SK-N-SH treated with all-trans-retinoic acid at 6 μM for 48 hours (cell line): Measurements from ENCODE around the gene ANGPT4.
A peak's percentile ranks its signal among the peaks of the same experiment; 100 is the strongest.

Experiments used
- ATAC-seq: fragments of 200-7000 bp; cut with Tn5 transposase; 3 replicates; pipeline ENCODE4 v1.9.1; 2020; ENCODE audit warnings: mild to moderate bottlenecking, moderate library complexity
- ARNTL ChIP-seq: fragments of 450-650 bp; formaldehyde crosslinking; IDR thresholded peaks from 2 replicates; pipeline ENCODE4 v1.5.0; 2020; ENCODE audit warnings: low read depth, mild to moderate bottlenecking, moderate library complexity, borderline replicate concordance
- CREB5 ChIP-seq: fragments of 250-450 bp; sonication (Bioruptor Pico); IDR thresholded peaks from 2 replicates; pipeline ENCODE4 v1.5.1; 2020; ENCODE audit warnings: low read depth, mild to moderate bottlenecking, moderate library complexity
- CSDC2 ChIP-seq: fragments of 250-450 bp; sonication (Bioruptor Pico); IDR thresholded peaks from 2 replicates; pipeline ENCODE4 v1.5.0; 2020; ENCODE audit warnings: mild to moderate bottlenecking, moderate library complexity
- CSRNP3 ChIP-seq: fragments of 250-450 bp; sonication (Bioruptor Pico); IDR thresholded peaks from 2 replicates; pipeline ENCODE4 v1.5.1; 2021; ENCODE audit warnings: mild to moderate bottlenecking, moderate library complexity
- ESRRG ChIP-seq: fragments of 250-450 bp; sonication (Bioruptor Pico); IDR thresholded peaks from 2 replicates; pipeline ENCODE4 v1.6.1; 2021; ENCODE audit warnings: mild to moderate bottlenecking
- ISL1 ChIP-seq: fragments of 250-450 bp; sonication (Bioruptor Pico); IDR thresholded peaks from 2 replicates; pipeline ENCODE4 v2.1.2; 2022; ENCODE audit warnings: mild to moderate bottlenecking, moderate library complexity
- OSR1 ChIP-seq: fragments of 250-450 bp; sonication (Bioruptor Pico); IDR thresholded peaks from 2 replicates; pipeline ENCODE4 v1.8.0; 2022; ENCODE audit warnings: moderate library complexity, mild to moderate bottlenecking, inconsistent platforms
- PATZ1 ChIP-seq: fragments of 250-450 bp; sonication (Bioruptor Pico); IDR thresholded peaks from 2 replicates; pipeline ENCODE4 v1.8.0; 2020; ENCODE audit warnings: mild to moderate bottlenecking, moderate library complexity, borderline replicate concordance
- PPARA ChIP-seq: fragments of 250-450 bp; sonication (Bioruptor Pico); IDR thresholded peaks from 2 replicates; pipeline ENCODE4 v1.5.0; 2020; ENCODE audit warnings: mild to moderate bottlenecking, borderline replicate concordance
- RARB ChIP-seq: fragments of 250-450 bp; sonication (Bioruptor Pico); IDR thresholded peaks from 2 replicates; pipeline ENCODE4 v1.8.0; 2021; ENCODE audit warnings: mild to moderate bottlenecking, moderate library complexity
- SNAI2 ChIP-seq: fragments of 250-450 bp; sonication (Bioruptor Pico); IDR thresholded peaks from 2 replicates; pipeline ENCODE4 v1.5.0; 2020; ENCODE audit warnings: mild to moderate bottlenecking, moderate library complexity
- TCF4 ChIP-seq: fragments of 250-450 bp; sonication (Bioruptor Pico); IDR thresholded peaks from 2 replicates; pipeline ENCODE4 v1.8.0; 2021; ENCODE audit warnings: mild to moderate bottlenecking, moderate library complexity, borderline replicate concordance
- TOX ChIP-seq: fragments of 250-450 bp; sonication (Bioruptor Pico); IDR thresholded peaks from 2 replicates; pipeline ENCODE4 v1.8.0; 2021; ENCODE audit warnings: mild to moderate bottlenecking, moderate library complexity, borderline replicate concordance
- TSHZ2 ChIP-seq: fragments of 250-450 bp; sonication (Bioruptor Pico); IDR thresholded peaks from 2 replicates; pipeline ENCODE4 v1.5.0; 2020; ENCODE audit warnings: mild to moderate bottlenecking, moderate library complexity
- ZFP3 ChIP-seq: fragments of 250-450 bp; sonication (Bioruptor Pico); IDR thresholded peaks from 2 replicates; pipeline ENCODE4 v1.5.0; 2020; ENCODE audit warnings: mild to moderate bottlenecking, moderate library complexity
- ZFP30 ChIP-seq: fragments of 450-650 bp; formaldehyde crosslinking; IDR thresholded peaks from 2 replicates; pipeline ENCODE4 v1.5.0; 2022; ENCODE audit warnings: mild to moderate bottlenecking, moderate library complexity
- ZNF565 ChIP-seq: fragments of 450-650 bp; formaldehyde crosslinking; conservative IDR thresholded peaks from 2 replicates; pipeline ENCODE4 v1.5.0; 2020; ENCODE audit warnings: low read depth, mild to moderate bottlenecking, moderate library complexity
- ZNF70 ChIP-seq: fragments of 450-650 bp; formaldehyde crosslinking; IDR thresholded peaks from 2 replicates; pipeline ENCODE4 v1.5.0; 2020; ENCODE audit warnings: mild to moderate bottlenecking, moderate library complexity
- ZNF8 ChIP-seq: fragments of 450-650 bp; formaldehyde crosslinking; IDR thresholded peaks from 2 replicates; pipeline ENCODE4 v1.5.0; 2020; ENCODE audit warnings: mild to moderate bottlenecking, moderate library complexity

The ANGPT4 gene

GRCh38 chr20:856361-856775, 59.8 kb downstream of the ANGPT4 start (continued):
- TF ChIP-seq PATZ1 (CRISPR knock-in tag) (no peak), CSRNP3 (CRISPR knock-in tag) (no peak), ZNF8 (no peak), ISL1 (no peak), OSR1 (no peak), ESRRG (no peak), CSDC2 (CRISPR knock-in tag) (no peak), ZNF565 (CRISPR knock-in tag) (no peak), TCF4 (CRISPR knock-in tag) (no peak), ARNTL (no peak)

GRCh38 chr20:855466-856360, 60.4 kb downstream of the ANGPT4 start:
- ATAC-seq, result peak; percentile 23
- TF ChIP-seq PPARA, result no peak
- TF ChIP-seq ARNTL, result no peak
- TF ChIP-seq ZNF8, result no peak
- no peak for TF ChIP-seq ESRRG
- TF ChIP-seq TSHZ2 (CRISPR knock-in tag), result no peak
- TF ChIP-seq ZNF70 (CRISPR knock-in tag), result no peak
- no peak for TF ChIP-seq OSR1

- TF ChIP-seq TSHZ2 (CRISPR knock-in tag) (no peak), ZNF70 (CRISPR knock-in tag) (no peak), ZNF565 (CRISPR knock-in tag) (no peak), ZNF8 (no peak), ZFP3 (no peak), RARB (no peak), ARNTL (no peak), SNAI2 (CRISPR knock-in tag) (no peak)
- no peak for ATAC-seq
Observed at GRCh38 chr20:854601-855000, 61.5 kb downstream of the ANGPT4 start.

- no peak for ATAC-seq
- TF ChIP-seq CREB5, result no peak
- TF ChIP-seq ARNTL, result no peak
- TF ChIP-seq TCF4 (CRISPR knock-in tag), result no peak
- no peak for TF ChIP-seq PATZ1 (CRISPR knock-in tag)
- TF ChIP-seq TOX (CRISPR knock-in tag), result no peak
- TF ChIP-seq TSHZ2 (CRISPR knock-in tag), result no peak
- TF ChIP-seq ZNF70 (CRISPR knock-in tag), result no peak
- TF ChIP-seq ZFP30 (CRISPR knock-in tag), result no peak
- no peak for TF ChIP-seq ZFP3
- no peak for TF ChIP-seq CSDC2 (CRISPR knock-in tag)
- TF ChIP-seq, all 23 proteins: peak for 0
Observed at GRCh38 chr20:853406-853996, 62.6 kb downstream of the ANGPT4 start.
